GM21737 (cell line): Measurements from ENCODE around the gene TENT5C.
"Not testable (repeated sequence)": the region's sequence is repeated elsewhere in the genome, so short reads cannot be mapped to it uniquely, and the experiment has no call there.

Source experiments
- ATAC-seq: cut with Tn5 transposase; IDR thresholded peaks from one replicate; pipeline ENCODE4 v1.9.1; 2021; ENCODE audit warnings: mild to moderate bottlenecking, moderate library complexity; ENCODE audit not compliant: unreplicated experiment

TENT5C gene

GRCh38 chr1:117605774-117606648 is at the start of gene TENT5C:
TENT5C (plus strand) TSS chr1:117606048; CDS start chr1:117622869, 16,821 bp downstream.
- peak; percentile 88 for ATAC-seq

DNA sequence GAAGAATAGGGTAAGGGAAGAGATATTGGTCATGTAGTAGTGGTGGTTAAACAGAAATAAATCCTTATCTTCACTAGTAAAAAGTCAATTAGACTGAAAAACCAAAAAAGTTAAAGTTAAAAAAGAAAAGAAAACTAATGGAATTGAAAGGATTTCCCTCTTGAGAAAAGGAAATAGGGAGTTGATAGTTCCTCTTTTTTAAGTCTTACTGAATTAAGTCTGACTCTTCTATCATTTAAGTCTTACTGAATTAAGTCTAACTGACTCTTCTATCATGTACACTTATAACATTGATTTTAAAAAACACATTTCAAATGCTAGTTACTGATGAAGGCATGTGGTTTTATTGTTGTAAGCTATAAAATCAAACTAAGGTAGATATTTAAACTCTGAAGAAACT is 49.5 kb upstream of the TENT5C start:
- ATAC-seq = no peak

GRCh38 chr1:117556976-117557375 is 48.9 kb upstream of the TENT5C start:
- ATAC-seq = no peak

- not testable (repeated sequence) for ATAC-seq
Measured at GRCh38 chr1:117558451-117558850, 47.4 kb upstream of the TENT5C start.

GRCh38 chr1:117559139-117559538 is 46.7 kb upstream of the TENT5C start:
- ATAC-seq = no peak

- ATAC-seq = no peak
Measured at GRCh38 chr1:117559985-117560384, 45.9 kb upstream of the TENT5C start.

GRCh38 chr1:117561071-117561470 is 44.8 kb upstream of the TENT5C start:
- ATAC-seq = no peak

DNA sequence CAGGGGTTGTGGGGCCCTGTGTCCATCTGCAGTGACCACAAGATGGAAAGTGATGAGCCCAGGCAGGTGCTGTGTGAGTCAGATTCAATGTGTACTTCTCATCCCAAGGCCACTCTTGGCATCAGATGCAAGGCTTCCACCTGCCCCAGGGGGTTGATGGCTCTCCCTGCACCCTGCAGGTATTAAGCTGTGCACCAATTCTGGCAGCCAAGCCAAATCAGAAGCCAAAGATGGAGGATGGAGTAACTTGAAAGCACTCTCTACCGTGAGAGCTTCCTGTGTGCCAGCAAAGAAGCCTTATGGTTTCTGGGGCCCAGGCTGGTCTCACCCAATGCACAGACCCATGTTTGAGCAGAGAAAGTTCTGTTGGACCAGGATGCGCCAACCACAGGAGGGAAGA is 44.3 kb upstream of the TENT5C start:
- no peak for ATAC-seq

- no peak for ATAC-seq
Measured at GRCh38 chr1:117562581-117563491, 43.0 kb upstream of the TENT5C start.

- no peak for ATAC-seq
Measured at GRCh38 chr1:117563492-117563875, 42.4 kb upstream of the TENT5C start.

GRCh38 chr1:117564227-117565075 is 41.4 kb upstream of the TENT5C start:
- ATAC-seq = no peak

DNA sequence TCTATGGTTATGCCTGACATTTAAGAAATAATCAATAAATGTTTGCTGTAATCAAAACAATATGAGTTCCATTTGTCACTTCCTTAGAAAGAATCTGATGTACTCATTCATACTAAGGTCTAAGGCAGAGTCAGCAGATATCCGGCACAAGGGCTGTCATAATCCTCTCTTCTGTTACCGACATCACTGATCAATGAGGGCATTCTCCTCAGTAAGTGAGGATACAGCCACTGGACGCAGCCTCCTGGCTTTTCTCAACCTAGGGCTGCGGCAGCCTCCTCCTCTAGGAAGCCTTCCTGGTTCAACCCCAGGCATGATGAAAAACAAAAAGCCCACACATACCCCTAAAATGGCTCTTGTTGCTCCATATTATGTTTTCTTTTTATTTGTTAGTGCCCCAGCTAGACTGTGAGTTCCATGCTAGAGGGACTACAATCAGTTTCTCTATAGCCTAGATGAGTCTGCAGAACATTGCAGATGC is 40.7 kb upstream of the TENT5C start:
- no peak for ATAC-seq

DNA sequence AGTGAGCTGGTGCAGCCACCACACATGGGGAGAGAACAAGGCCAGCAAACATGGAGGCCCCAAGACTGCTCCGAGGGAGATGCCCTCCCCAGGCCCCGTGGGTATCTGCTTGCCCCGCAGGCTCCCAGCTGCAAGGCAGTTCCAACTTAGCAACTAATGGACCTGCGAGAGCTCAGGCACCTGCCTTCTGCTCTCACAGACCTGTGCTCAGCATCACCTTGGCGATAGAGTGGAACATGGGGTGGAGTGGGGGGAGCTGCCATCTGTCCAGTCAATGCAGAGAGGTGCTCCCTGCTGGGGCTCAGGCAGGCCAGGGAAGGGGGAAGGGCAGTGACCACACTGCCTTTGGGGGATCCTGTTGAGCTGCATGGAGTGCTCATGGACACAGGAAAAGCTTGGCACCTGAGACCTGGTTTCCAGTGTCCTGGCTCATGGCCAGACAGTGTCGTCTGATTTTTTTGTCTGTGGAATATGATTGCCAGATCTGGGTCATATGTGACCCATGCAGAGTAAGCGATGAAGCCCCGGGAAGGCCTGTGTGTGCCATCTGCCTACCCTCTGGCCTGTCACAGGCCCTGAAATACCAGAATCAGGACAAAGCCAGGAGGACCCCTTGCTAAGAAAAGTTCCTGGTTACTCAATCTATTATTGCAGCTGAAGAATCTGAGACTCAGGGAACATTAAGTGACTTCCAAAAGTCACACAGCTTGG is 39.9 kb upstream of the TENT5C start:
- ATAC-seq = no peak

- no peak for ATAC-seq
Measured at GRCh38 chr1:117566556-117566955, 39.3 kb upstream of the TENT5C start.

- ATAC-seq = no peak
Measured at GRCh38 chr1:117567435-117567834, 38.4 kb upstream of the TENT5C start.

GRCh38 chr1:117567976-117568375 is 37.9 kb upstream of the TENT5C start:
- no peak for ATAC-seq

DNA sequence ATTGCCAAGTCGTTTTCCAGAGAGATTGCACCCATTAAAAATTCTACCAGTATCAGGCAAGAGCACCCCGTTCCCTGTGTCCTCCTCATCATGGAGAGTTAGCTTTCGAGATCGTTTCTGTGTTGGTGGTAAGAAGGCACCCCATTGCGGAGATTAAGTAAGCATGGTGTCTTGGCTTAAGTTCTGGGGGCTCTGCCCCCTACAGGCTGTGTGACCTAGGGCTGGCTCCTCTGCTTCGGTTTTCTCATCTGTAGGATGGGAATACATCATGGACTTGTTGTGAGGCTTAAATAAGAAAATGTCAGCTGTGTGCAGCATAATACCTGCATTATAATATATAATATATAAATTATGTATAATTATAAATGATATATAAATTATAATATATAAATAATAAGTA is 36.8 kb upstream of the TENT5C start:
- no peak for ATAC-seq

DNA sequence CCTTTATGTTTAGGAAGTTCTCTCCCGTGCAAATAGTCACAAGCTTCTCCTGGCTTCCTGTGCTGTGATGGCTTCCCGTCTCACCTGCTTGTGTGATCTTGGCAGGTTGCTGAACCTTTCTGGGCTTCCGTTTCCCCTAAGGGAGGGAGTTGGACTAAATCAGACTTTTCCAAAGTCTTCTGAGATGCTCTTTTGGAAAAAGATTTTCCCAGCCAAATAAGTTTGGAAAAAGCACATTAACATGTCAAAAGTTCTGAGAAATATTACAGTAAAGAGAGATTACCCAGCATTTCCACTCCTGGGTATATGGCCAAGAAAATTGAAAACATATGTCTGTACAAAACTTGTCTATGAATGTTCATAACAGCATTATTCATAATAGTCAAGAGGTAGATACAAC is 36.0 kb upstream of the TENT5C start:
- no peak for ATAC-seq

GRCh38 chr1:117570988-117571409 is 34.8 kb upstream of the TENT5C start:
- no peak for ATAC-seq

DNA sequence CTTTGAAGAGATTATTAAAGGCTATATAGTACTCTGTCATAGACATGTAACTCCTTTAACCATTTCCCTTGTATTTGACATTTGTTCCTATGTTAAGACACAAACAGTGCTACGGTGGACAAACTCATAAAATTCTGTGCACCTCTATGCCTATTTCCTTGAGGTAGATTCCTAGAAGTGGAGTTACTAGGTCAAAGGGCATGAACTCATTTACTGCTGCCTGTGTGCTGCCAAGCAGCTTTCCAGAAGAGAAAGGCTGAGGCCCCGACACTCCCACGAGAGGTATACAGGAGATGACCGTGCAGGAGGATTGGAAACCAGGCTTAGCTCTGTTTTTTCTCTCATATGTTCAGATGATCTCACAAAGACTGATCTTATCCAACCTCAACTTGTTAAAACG is 34.4 kb upstream of the TENT5C start:
- no peak for ATAC-seq
